Fibroblast of the aortic adventitia (primary cell): ENCODE measurements around the gene PCNT. TPM values are rescaled to one million over a fixed set of nuclear protein-coding genes. Genes with fewer than 3 reads are reported as not detected.

Experiments
- DNase-seq: peaks from one replicate; pipeline ENCODE4 v3.0.0-alpha.2; 2010; ENCODE audit warnings: low read depth
- H3K4me3 ChIP-seq: 2 replicates; pipeline ENCODE4 v1.5.1; 2011; ENCODE audit warnings: low read depth, mild to moderate bottlenecking, control low read depth, low read length, moderate library complexity
- CTCF ChIP-seq: IDR thresholded peaks from 2 replicates; pipeline ENCODE4 v1.5.1; 2011; ENCODE audit warnings: mild to moderate bottlenecking, low read length, control low read depth, inconsistent platforms; ENCODE audit not compliant: insufficient read depth
- total RNA-seq: library from RNA; depleted of rRNA; stranded (reverse); fragments of >200 nt; gene quantifications from 2 replicates; pipeline ENCODE4 v1.2.3, GENCODE V29; 2012; ENCODE audit warnings: low replicate concordance

PCNT gene
- total RNA-seq, 1 donor: 27.8 TPM

GRCh38 chr21:46295177-46295770 is 28.7 kb upstream of the PCNT start:
- no peak for DNase-seq
- no peak for TF ChIP-seq CTCF
- H3K4me3 ChIP-seq: no peak overlapping the region

- no peak for TF ChIP-seq CTCF
- H3K4me3 ChIP-seq: no peak overlapping the region
- peak; percentile 39 for DNase-seq
Observed at GRCh38 chr21:46295996-46296752, 27.8 kb upstream of the PCNT start.

- no peak for TF ChIP-seq CTCF
- peak; percentile 20 for DNase-seq
- peak overlapping the region; percentile 42 for H3K4me3 ChIP-seq
Observed at GRCh38 chr21:46297338-46298271, 26.4 kb upstream of the PCNT start.

- no peak for DNase-seq
- no peak for TF ChIP-seq CTCF
- H3K4me3 ChIP-seq: no peak overlapping the region
Observed at GRCh38 chr21:46299167-46299566, 24.8 kb upstream of the PCNT start.

GRCh38 chr21:46301759-46302158 is 22.2 kb upstream of the PCNT start:
- H3K4me3 ChIP-seq: no peak overlapping the region
- no peak for TF ChIP-seq CTCF
- no peak for DNase-seq

GRCh38 chr21:46304437-46304836 is 19.5 kb upstream of the PCNT start:
- no peak for DNase-seq
- no peak overlapping the region for H3K4me3 ChIP-seq
- TF ChIP-seq CTCF: no peak
